OCI-LY7 (cell line): ENCODE results near the gene IL4. TPM values are rescaled to one million over a fixed set of nuclear protein-coding genes. Genes with fewer than 3 reads are reported as not detected.

Source experiments
- BruUV-seq: library from RNA; stranded (reverse); fragments of 400-500 nt; replicated peaks from 2 replicates; lab custom pipeline; 2021; lab: Mats Ljungman, UMichigan
- CTCF ChIA-PET: fragments of 300-600 bp; sonication (Branson Sonifier 250); formaldehyde crosslinking; loops from one replicate; lab custom pipeline; 2022; ENCODE audit warnings: antibody characterized with exemption; ENCODE audit not compliant: unreplicated experiment; lab: Charles Lee
- POLR2A ChIA-PET: fragments of 300-600 bp; sonication (Branson Sonifier 250); formaldehyde crosslinking; loops from one replicate; lab custom pipeline; 2022; ENCODE audit warnings: antibody characterized with exemption; lab: Charles Lee
- DNase-seq: peaks from one replicate; pipeline ENCODE4 v3.0.0-alpha.2; 2015; ENCODE audit warnings: low spot score
- H2AFZ ChIP-seq: fragments of 200-600 bp; sonication (generic), shearing (Covaris generic); 2 replicates; pipeline ENCODE4 v1.6.1; 2014; ENCODE audit warnings: mild to moderate bottlenecking, antibody characterized with exemption, low read length, moderate library complexity
- H3K27ac ChIP-seq: fragments of 200-600 bp; sonication (generic); 2 replicates; pipeline ENCODE4 v1.5.1; 2014; ENCODE audit warnings: mixed run types, low read depth, mild to moderate bottlenecking, moderate library complexity, low read length, inconsistent platforms; ENCODE audit not compliant: poor library complexity, severe bottlenecking
- H3K36me3 ChIP-seq: fragments of 200-600 bp; sonication (generic); 2 replicates; pipeline ENCODE4 v1.6.1; 2014; ENCODE audit warnings: mild to moderate bottlenecking, antibody characterized with exemption, low read length, moderate library complexity, mixed read lengths; ENCODE audit not compliant: insufficient read depth
- H3K4me1 ChIP-seq: fragments of 200-600 bp; sonication (generic); 2 replicates; pipeline ENCODE4 v1.5.1; 2014; ENCODE audit warnings: mild to moderate bottlenecking, low read length; ENCODE audit not compliant: insufficient read depth, poor library complexity, severe bottlenecking
- H3K4me2 ChIP-seq: fragments of 200-600 bp; sonication (generic); 2 replicates; pipeline ENCODE4 v1.6.1; 2014; ENCODE audit warnings: mild to moderate bottlenecking, low read length
- H3K4me3 ChIP-seq: fragments of 200-600 bp; sonication (generic); 2 replicates; pipeline ENCODE4 v1.5.1; 2014; ENCODE audit warnings: mild to moderate bottlenecking, low read depth, low read length; ENCODE audit not compliant: poor library complexity, severe bottlenecking
- H3K79me2 ChIP-seq: fragments of 200-600 bp; sonication (generic); 2 replicates; pipeline ENCODE4 v1.6.1; 2016; ENCODE audit warnings: low read depth, mild to moderate bottlenecking, low read length, moderate library complexity, mixed read lengths; ENCODE audit not compliant: insufficient read depth
- H3K9me2 ChIP-seq: fragments of 200-600 bp; sonication (generic); 2 replicates; pipeline ENCODE4 v1.6.1; 2016; ENCODE audit warnings: mild to moderate bottlenecking, low read length, mixed read lengths; ENCODE audit not compliant: insufficient read depth
- H3K9me3 ChIP-seq: fragments of 200-600 bp; sonication (generic); 2 replicates; pipeline ENCODE4 v1.6.1; 2014; ENCODE audit warnings: mild to moderate bottlenecking, mixed run types, low read length, mixed read lengths
- H4K20me1 ChIP-seq: fragments of 200-600 bp; sonication (generic); 2 replicates; pipeline ENCODE4 v1.6.1; 2014; ENCODE audit warnings: mild to moderate bottlenecking, antibody characterized with exemption, low read length, moderate library complexity, mixed read lengths; ENCODE audit not compliant: insufficient read depth
- EZH2phosphoT487 ChIP-seq: fragments of 200-600 bp; sonication (generic); IDR thresholded peaks from 2 replicates; pipeline ENCODE4 v1.6.1; 2018; ENCODE audit warnings: low read depth, borderline replicate concordance, mild to moderate bottlenecking, mixed run types, antibody characterized with exemption, low read length, moderate library complexity, mixed read lengths
- intact Hi-C: fragments of 100-400 bp; cut with micrococcal nuclease; formaldehyde crosslinking; loops from one replicate; pipeline ENCODE4 v1.10.0; 2022; ENCODE audit not compliant: unreplicated experiment
- total RNA-seq, 2 experiments: library from RNA; depleted of rRNA in 1 of 2; stranded (reverse); fragments of >200 nt in 1 of 2; shearing (Covaris generic) in 1 of 2; gene quantifications; 2 replicates each; pipeline ENCODE4 v1.2.3, GENCODE V29; 2014 to 2022
- TF ChIP-seq, protein P1 (sequence below): fragments of 200-600 bp; sonication (generic); conservative IDR thresholded peaks from 2 replicates; pipeline ENCODE4 v1.5.1; 2014; ENCODE audit warnings: mild to moderate bottlenecking, antibody characterized with exemption, low read length, moderate library complexity, mixed read lengths

Gene IL4
- total RNA-seq, 2 experiments from 2014 or later: not detected

DNA sequence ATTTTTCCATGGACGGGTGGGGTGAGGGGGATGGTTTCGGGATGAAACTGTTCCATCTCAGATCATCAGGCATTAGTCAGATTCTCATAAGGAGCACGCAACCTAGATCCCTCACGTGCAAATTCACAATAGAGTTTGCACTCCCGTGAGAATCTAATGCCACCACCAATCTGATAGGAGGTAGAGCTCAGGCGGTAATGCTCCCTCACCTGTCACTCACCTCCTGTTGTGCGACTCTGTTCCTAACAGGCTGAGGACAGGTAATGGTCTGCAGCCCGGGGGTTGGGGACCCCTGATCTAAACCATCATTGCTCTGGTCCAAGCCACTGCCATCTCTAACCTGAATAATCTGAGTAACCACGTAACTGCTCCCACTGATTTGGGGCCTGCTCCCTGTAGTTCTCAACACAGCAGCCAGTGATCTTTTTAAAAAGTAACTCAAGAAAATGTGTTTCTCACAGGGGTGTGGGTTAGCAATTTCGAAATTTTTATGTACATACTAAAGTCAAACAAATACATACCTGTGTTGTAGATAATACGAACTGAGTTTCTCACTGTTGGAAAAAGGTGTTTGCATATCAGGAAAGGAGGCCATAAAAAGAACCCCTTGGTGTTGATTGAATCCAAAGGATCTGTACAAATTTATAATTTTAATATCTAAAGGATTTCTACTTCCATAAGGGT lies 27.1 kb upstream of the IL4 start:
- peaks cover 4% of the 10 kb centered on the region; the same call in 1 of the 2 replicates for H3K9me3 ChIP-seq
- H3K9me2 ChIP-seq: no peaks in the 10 kb centered on the region
- no peak overlapping the region for H2AFZ ChIP-seq
- no peaks in the 10 kb centered on the region for H3K79me2 ChIP-seq
- intact Hi-C loops: no loop called here
- H3K27ac ChIP-seq: no peak overlapping the region
- POLR2A ChIA-PET: interaction anchor here (0.7 kb wide), 1 partner anchor 12 kb away, joined by 3 read pairs; no protein-coding TSS in a partner anchor
- no peak overlapping the region for H3K4me3 ChIP-seq
- H3K36me3 ChIP-seq: peaks cover 29% of the 10 kb centered on the region; the same call in 1 of the 2 replicates
- CTCF ChIA-PET: no interaction called here
- no peaks in the 10 kb centered on the region for H4K20me1 ChIP-seq
- H3K4me2 ChIP-seq: no peak overlapping the region
- TF ChIP-seq EZH2phosphoT487: no peak
- TF ChIP-seq, protein P1, sequence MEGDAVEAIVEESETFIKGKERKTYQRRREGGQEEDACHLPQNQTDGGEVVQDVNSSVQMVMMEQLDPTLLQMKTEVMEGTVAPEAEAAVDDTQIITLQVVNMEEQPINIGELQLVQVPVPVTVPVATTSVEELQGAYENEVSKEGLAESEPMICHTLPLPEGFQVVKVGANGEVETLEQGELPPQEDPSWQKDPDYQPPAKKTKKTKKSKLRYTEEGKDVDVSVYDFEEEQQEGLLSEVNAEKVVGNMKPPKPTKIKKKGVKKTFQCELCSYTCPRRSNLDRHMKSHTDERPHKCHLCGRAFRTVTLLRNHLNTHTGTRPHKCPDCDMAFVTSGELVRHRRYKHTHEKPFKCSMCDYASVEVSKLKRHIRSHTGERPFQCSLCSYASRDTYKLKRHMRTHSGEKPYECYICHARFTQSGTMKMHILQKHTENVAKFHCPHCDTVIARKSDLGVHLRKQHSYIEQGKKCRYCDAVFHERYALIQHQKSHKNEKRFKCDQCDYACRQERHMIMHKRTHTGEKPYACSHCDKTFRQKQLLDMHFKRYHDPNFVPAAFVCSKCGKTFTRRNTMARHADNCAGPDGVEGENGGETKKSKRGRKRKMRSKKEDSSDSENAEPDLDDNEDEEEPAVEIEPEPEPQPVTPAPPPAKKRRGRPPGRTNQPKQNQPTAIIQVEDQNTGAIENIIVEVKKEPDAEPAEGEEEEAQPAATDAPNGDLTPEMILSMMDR: no peak
- no TSS peak for BruUV-seq
- DNase-seq: no peak
- no peaks in the 10 kb centered on the region for H3K4me1 ChIP-seq

DNA sequence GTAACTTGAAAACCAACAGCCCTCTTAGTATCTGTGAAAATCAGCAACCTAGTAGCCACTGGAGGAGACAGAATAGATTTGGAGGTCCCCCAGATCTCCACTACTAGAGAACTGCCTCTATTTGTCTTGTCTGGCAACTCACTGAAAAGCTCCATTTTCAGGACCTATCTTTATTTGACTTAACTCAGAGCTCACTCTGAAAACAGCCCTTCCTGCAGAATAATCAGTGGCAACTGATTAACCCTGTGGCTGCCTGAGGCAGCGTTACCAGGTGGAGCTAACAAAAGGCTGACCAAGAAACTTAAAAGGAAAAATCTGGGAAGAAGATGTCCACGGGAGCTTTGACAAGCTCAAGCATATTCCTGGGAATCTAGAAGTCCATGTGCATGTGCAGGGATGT lies 26.3 kb upstream of the IL4 start:
- Histone ChIP-seq H3K36me3 (peaks cover 21% of the 10 kb centered on the region; the same call in 1 of the 2 replicates), H3K4me3 (no peak overlapping the region), H2AFZ (no peak overlapping the region), H3K9me2 (no peaks in the 10 kb centered on the region), H3K27ac (no peak overlapping the region), H3K9me3 (peaks cover 4% of the 10 kb centered on the region; the same call in 1 of the 2 replicates), H3K4me1 (no peaks in the 10 kb centered on the region), H3K4me2 (no peak overlapping the region), H4K20me1 (no peaks in the 10 kb centered on the region), H3K79me2 (no peaks in the 10 kb centered on the region)
- TF ChIP-seq, protein P1: no peak
- TF ChIP-seq EZH2phosphoT487: no peak
- intact Hi-C loops: no loop called here
- CTCF ChIA-PET: no interaction called here
- no peak for DNase-seq
- POLR2A ChIA-PET: interaction anchor here (0.5 to 0.7 kb wide), 2 partner anchors 13 to 104 kb away, joined by 3 read pairs; no protein-coding TSS in a partner anchor
- BruUV-seq: no TSS peak

DNA sequence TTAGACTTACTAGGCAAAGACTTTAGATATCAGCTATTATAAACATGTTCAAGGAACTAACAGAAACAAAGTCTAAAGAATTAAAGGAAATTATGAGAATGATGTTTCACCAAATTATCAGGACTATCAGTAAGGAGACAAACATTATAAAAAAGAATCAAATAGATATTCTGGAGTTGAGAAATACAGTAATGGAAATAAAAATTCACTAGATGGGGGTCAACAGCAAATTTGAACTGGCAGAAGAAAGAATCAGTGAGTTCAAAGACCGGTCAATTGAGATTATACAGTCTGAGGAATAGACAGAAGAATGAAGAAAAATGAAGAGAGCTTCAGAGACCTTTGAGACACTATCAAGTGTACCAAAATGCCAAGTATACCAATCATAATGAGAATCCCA lies 25.4 kb upstream of the IL4 start:
- Histone ChIP-seq H2AFZ (no peak overlapping the region), H3K9me3 (peaks cover 4% of the 10 kb centered on the region; the same call in 1 of the 2 replicates), H3K4me3 (no peak overlapping the region), H4K20me1 (no peaks in the 10 kb centered on the region), H3K4me2 (no peak overlapping the region), H3K9me2 (no peaks in the 10 kb centered on the region), H3K27ac (no peak overlapping the region), H3K36me3 (peaks cover 12% of the 10 kb centered on the region; the same call in 1 of the 2 replicates), H3K79me2 (no peaks in the 10 kb centered on the region), H3K4me1 (no peaks in the 10 kb centered on the region)
- ChIA-PET CTCF (no interaction called here), POLR2A (interaction anchor here (1.0 kb wide), 1 partner anchor 57 kb away, joined by 3 read pairs; no protein-coding TSS in a partner anchor)
- DNase-seq: no peak
- TF ChIP-seq, protein P1: no peak
- TF ChIP-seq EZH2phosphoT487: no peak
- intact Hi-C loops: no loop called here
- no TSS peak for BruUV-seq
